HEK293 (cell line): Measurements from ENCODE around the gene BRD8.

ENCODE experiments used
- CTCF ChIP-seq: fragments of 450-650 bp; formaldehyde crosslinking; IDR thresholded peaks from 2 replicates; pipeline ENCODE4 v1.5.1; 2016; ENCODE audit warnings: missing biosample characterization, missing genetic modification characterization
- KLF16 ChIP-seq: fragments of 450-650 bp; formaldehyde crosslinking; IDR thresholded peaks from 2 replicates; pipeline ENCODE4 v1.5.1; 2017; ENCODE audit warnings: missing biosample characterization, missing genetic modification characterization
- SALL2 ChIP-seq: fragments of 450-650 bp; formaldehyde crosslinking; IDR thresholded peaks from 2 replicates; pipeline ENCODE4 v1.5.0; 2017; ENCODE audit warnings: missing biosample characterization, mild to moderate bottlenecking, missing genetic modification characterization, borderline replicate concordance
- SP2 ChIP-seq: fragments of 450-650 bp; formaldehyde crosslinking; IDR thresholded peaks from 2 replicates; pipeline ENCODE4 v1.5.1; 2016; ENCODE audit warnings: missing biosample characterization, missing genetic modification characterization
- ZNF175 ChIP-seq: fragments of 450-650 bp; formaldehyde crosslinking; IDR thresholded peaks from 2 replicates; pipeline ENCODE4 v1.5.1; 2016; ENCODE audit warnings: missing biosample characterization, missing genetic modification characterization
- ZNF19 ChIP-seq: fragments of 450-650 bp; formaldehyde crosslinking; IDR thresholded peaks from 2 replicates; pipeline ENCODE4; 2016; ENCODE audit warnings: missing biosample characterization, missing genetic modification characterization, low read depth
- ZNF501 ChIP-seq: fragments of 450-650 bp; formaldehyde crosslinking; IDR thresholded peaks from 2 replicates; pipeline ENCODE4 v1.5.1; 2016; ENCODE audit warnings: missing biosample characterization, missing genetic modification characterization
- ZNF521 ChIP-seq: fragments of 450-650 bp; formaldehyde crosslinking; IDR thresholded peaks from 2 replicates; pipeline ENCODE4 v1.5.1; 2017; ENCODE audit warnings: missing biosample characterization, mild to moderate bottlenecking, missing genetic modification characterization
- ZNF549 ChIP-seq: fragments of 450-650 bp; IDR thresholded peaks from 2 replicates; pipeline ENCODE4 v1.5.1; 2018; ENCODE audit warnings: missing biosample characterization, missing genetic modification characterization, mild to moderate bottlenecking, inconsistent platforms, moderate library complexity
- ZNF785 ChIP-seq: fragments of 450-650 bp; formaldehyde crosslinking; IDR thresholded peaks from 2 replicates; pipeline ENCODE4 v1.5.1; 2016; ENCODE audit warnings: missing biosample characterization, missing genetic modification characterization
- TF ChIP-seq, protein P1 (sequence below): fragments of 450-650 bp; formaldehyde crosslinking; IDR thresholded peaks from 2 replicates; pipeline ENCODE4 v1.5.1; 2016; ENCODE audit warnings: missing biosample characterization, missing genetic modification characterization
- TF ChIP-seq, protein P2 (sequence below): fragments of 450-650 bp; formaldehyde crosslinking; IDR thresholded peaks from 2 replicates; pipeline ENCODE4 v1.5.1; 2016; ENCODE audit warnings: missing biosample characterization, missing genetic modification characterization

- TF ChIP-seq ZNF175 (tag by site-specific recombination) (no peak), KLF16 (tag by site-specific recombination) (no peak), CTCF (no peak), ZNF501 (tag by site-specific recombination) (no peak), ZNF785 (tag by site-specific recombination) (no peak), ZNF521 (tag by site-specific recombination) (no peak), SP2 (tag by site-specific recombination) (no peak), SALL2 (tag by site-specific recombination) (no peak), ZNF549 (tag by site-specific recombination) (no peak), ZNF19 (no peak)
- TF ChIP-seq, protein P1, sequence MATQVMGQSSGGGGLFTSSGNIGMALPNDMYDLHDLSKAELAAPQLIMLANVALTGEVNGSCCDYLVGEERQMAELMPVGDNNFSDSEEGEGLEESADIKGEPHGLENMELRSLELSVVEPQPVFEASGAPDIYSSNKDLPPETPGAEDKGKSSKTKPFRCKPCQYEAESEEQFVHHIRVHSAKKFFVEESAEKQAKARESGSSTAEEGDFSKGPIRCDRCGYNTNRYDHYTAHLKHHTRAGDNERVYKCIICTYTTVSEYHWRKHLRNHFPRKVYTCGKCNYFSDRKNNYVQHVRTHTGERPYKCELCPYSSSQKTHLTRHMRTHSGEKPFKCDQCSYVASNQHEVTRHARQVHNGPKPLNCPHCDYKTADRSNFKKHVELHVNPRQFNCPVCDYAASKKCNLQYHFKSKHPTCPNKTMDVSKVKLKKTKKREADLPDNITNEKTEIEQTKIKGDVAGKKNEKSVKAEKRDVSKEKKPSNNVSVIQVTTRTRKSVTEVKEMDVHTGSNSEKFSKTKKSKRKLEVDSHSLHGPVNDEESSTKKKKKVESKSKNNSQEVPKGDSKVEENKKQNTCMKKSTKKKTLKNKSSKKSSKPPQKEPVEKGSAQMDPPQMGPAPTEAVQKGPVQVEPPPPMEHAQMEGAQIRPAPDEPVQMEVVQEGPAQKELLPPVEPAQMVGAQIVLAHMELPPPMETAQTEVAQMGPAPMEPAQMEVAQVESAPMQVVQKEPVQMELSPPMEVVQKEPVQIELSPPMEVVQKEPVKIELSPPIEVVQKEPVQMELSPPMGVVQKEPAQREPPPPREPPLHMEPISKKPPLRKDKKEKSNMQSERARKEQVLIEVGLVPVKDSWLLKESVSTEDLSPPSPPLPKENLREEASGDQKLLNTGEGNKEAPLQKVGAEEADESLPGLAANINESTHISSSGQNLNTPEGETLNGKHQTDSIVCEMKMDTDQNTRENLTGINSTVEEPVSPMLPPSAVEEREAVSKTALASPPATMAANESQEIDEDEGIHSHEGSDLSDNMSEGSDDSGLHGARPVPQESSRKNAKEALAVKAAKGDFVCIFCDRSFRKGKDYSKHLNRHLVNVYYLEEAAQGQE, result no peak
- TF ChIP-seq, protein P2, sequence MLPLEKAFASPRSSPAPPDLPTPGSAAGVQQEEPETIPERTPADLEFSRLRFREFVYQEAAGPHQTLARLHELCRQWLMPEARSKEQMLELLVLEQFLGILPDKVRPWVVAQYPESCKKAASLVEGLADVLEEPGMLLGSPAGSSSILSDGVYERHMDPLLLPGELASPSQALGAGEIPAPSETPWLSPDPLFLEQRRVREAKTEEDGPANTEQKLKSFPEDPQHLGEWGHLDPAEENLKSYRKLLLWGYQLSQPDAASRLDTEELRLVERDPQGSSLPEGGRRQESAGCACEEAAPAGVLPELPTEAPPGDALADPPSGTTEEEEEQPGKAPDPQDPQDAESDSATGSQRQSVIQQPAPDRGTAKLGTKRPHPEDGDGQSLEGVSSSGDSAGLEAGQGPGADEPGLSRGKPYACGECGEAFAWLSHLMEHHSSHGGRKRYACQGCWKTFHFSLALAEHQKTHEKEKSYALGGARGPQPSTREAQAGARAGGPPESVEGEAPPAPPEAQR (tag by site-specific recombination), result no peak
These were observed 29.6 kb downstream of the BRD8 start for GRCh38 chr5:138148811-138149210.
